ENCODE data around the gene APRT. TPM values are rescaled to one million over a fixed set of nuclear protein-coding genes. Genes with fewer than 3 reads are reported as not detected.

APRT gene
- total and polyA plus RNA-seq, 10 of the 15 experiments (the other 5 are each of a cell fraction or from before 2014, with no cell fraction given), result 30.6 to 495 (median 166) TPM

GRCh38 chr16:88768071-88768783 is 43.5 kb downstream of the APRT start:
- Histone ChIP-seq H3K4me3 (no peak overlapping the region), H3K79me2 (ENCODE audit: control insufficient read depth, insufficient read depth, low read length) (peaks cover 58% of the 10 kb centered on the region), H4K20me1 (ENCODE audit: control insufficient read depth, insufficient read depth) (no peaks in the 10 kb centered on the region; the same call in none of the 2 replicates), H3K27ac (ENCODE audit: control insufficient read depth, insufficient read depth) (no peak overlapping the region), H3K4me2 (ENCODE audit: control insufficient read depth, insufficient read depth) (peak overlapping the region; percentile 23; the same call in 1 of the 2 replicates), H2AFZ (ENCODE audit: control insufficient read depth, low read depth, low read length) (no peak overlapping the region), H3K36me3 (ENCODE audit: control insufficient read depth in 2 of 2, insufficient read depth in 2 of 2, low read length in 1 of 2) (peaks cover 3 to 4% of the 10 kb centered on the region in 2 experiments; a peak in 3 of 4 replicates), H3K9me3 (replicated peaks; ENCODE audit: control insufficient read depth, insufficient read depth, low read length) (no peaks in the 10 kb centered on the region), H3K27me3 (replicated peaks in 1 of 2; ENCODE audit: control insufficient read depth in 2 of 2, insufficient read depth in 2 of 2, low read length in 1 of 2) (no peaks in the 10 kb centered on the region), H3K4me1 (ENCODE audit: control insufficient read depth, insufficient read depth, low read length) (peaks cover 28% of the 10 kb centered on the region), H3K9ac (ENCODE audit: control insufficient read depth, insufficient read depth, low read length) (no peak overlapping the region)
- ATAC-seq, result no peak
- CTCF ChIA-PET, result interaction anchor here (1.7 kb wide), 1 partner anchor 12 kb away, joined by 4 read pairs; no protein-coding TSS in a partner anchor
- in situ Hi-C loops (cut with MboI) (no loop called here), intact Hi-C loops (cut with micrococcal nuclease; ENCODE audit: unreplicated experiment) (no loop called here)
- DNase-seq (ENCODE audit: low read depth, low spot score), result no peak
- POLR2A ChIA-PET, result interaction anchor here (0.6 to 1.1 kb wide), 2 partner anchors 14 to 21 kb away, joined by 3 read pairs; no protein-coding TSS in a partner anchor
- RAD21 ChIA-PET (ENCODE audit: unreplicated experiment), result no interaction called here
- FAIRE-seq, result no peak
- no TSS peak for BruUV-seq (replicated peaks)
- SMC1A ChIA-PET (ENCODE audit: uncharacterized antibody, unreplicated experiment), result no interaction called here
- TF ChIP-seq POLR2A (IDR thresholded peaks at IDR 0.05; ENCODE audit: low read depth, low read length) (peak; percentile 16; the same call in 1 of the 2 replicates), DPF2 (IDR thresholded peaks at IDR 0.05) (no peak)
- WGBS (ENCODE audit: insufficient coverage, insufficient replicate concordance, low lambda C conversion rate, missing lambda C conversion rate), result 71% methylated on average over 23 of the region's 24 CpGs

GRCh38 chr16:88767546-88768070 is 44.1 kb downstream of the APRT start:
- Histone ChIP-seq H4K20me1 (ENCODE audit: control insufficient read depth, insufficient read depth) (no peaks in the 10 kb centered on the region; the same call in none of the 2 replicates), H3K79me2 (ENCODE audit: control insufficient read depth, insufficient read depth, low read length) (peaks cover 58% of the 10 kb centered on the region), H3K27ac (ENCODE audit: control insufficient read depth, insufficient read depth) (peak overlapping the region; percentile 24; the same call in 1 of the 2 replicates), H3K27me3 (replicated peaks in 1 of 2; ENCODE audit: control insufficient read depth in 2 of 2, insufficient read depth in 2 of 2, low read length in 1 of 2) (no peaks in the 10 kb centered on the region), H3K9me3 (replicated peaks; ENCODE audit: control insufficient read depth, insufficient read depth, low read length) (no peaks in the 10 kb centered on the region), H2AFZ (ENCODE audit: control insufficient read depth, low read depth, low read length) (no peak overlapping the region), H3K36me3 (ENCODE audit: control insufficient read depth in 2 of 2, insufficient read depth in 2 of 2, low read length in 1 of 2) (peaks cover 3 to 5% of the 10 kb centered on the region in 2 experiments; a peak in 2 of 4 replicates), H3K9ac (ENCODE audit: control insufficient read depth, insufficient read depth, low read length) (peak overlapping the region; percentile 22; the same call in 1 of the 2 replicates), H3K4me3 (no peak overlapping the region), H3K4me1 (ENCODE audit: control insufficient read depth, insufficient read depth, low read length) (peaks cover 28% of the 10 kb centered on the region), H3K4me2 (ENCODE audit: control insufficient read depth, insufficient read depth) (peak overlapping the region; percentile 23; the same call in 1 of the 2 replicates)
- ChIA-PET POLR2A (interaction anchor here (1.1 to 1.2 kb wide), 2 partner anchors 13 to 14 kb away, joined by 3 read pairs; no protein-coding TSS in a partner anchor), RAD21 (ENCODE audit: unreplicated experiment) (no interaction called here), SMC1A (ENCODE audit: uncharacterized antibody, unreplicated experiment) (no interaction called here), CTCF (interaction anchor here (1.4 to 1.7 kb wide), 2 partner anchors 13 to 24 kb away, joined by 4 read pairs; no protein-coding TSS in a partner anchor)
- DNase-seq (ENCODE audit: low read depth, low spot score) (no peak), ATAC-seq (no peak), FAIRE-seq (no peak)
- in situ Hi-C loops (cut with MboI), result no loop called here
- WGBS (ENCODE audit: insufficient coverage, insufficient replicate concordance, low lambda C conversion rate, missing lambda C conversion rate), result 42% methylated on average over 12 of the region's 12 CpGs
- no TSS peak for BruUV-seq (replicated peaks)
- intact Hi-C loops (cut with micrococcal nuclease; ENCODE audit: unreplicated experiment), result no loop called here
- TF ChIP-seq POLR2A (IDR thresholded peaks at IDR 0.05; ENCODE audit: low read depth, low read length) (peak; percentile 48; the same call in 1 of the 2 replicates), IRF4 (IDR thresholded peaks at IDR 0.05; ENCODE audit: low read depth, low read length) (no peak), NR2F1 (conservative IDR thresholded peaks at IDR 0.05) (0 out of 2 replicates have a peak, but pooled peaks have one; percentile 34)

Measured in GM12878 (cell line).